Glutamatergic neuron (in vitro differentiated cells): ENCODE results near the gene AMBN. TPM values are rescaled to one million over a fixed set of nuclear protein-coding genes. Genes with fewer than 3 reads are reported as not detected.

ENCODE experiments used
- DNase-seq: peaks from one replicate; pipeline ENCODE4 v3.0.0; 2022
- H3K27ac Mint-ChIP-seq: one replicate; pipeline ENCODE4 v1.8.0; 2020; ENCODE audit warnings: mild to moderate bottlenecking, mixed read lengths, inconsistent platforms; ENCODE audit not compliant: unreplicated experiment
- H3K27me3 Mint-ChIP-seq: one replicate; pipeline ENCODE4 v1.8.0; 2020; ENCODE audit warnings: mild to moderate bottlenecking, moderate library complexity, mixed read lengths, inconsistent platforms; ENCODE audit not compliant: unreplicated experiment
- H3K36me3 Mint-ChIP-seq: one replicate; pipeline ENCODE4 v1.8.0; 2020; ENCODE audit warnings: mild to moderate bottlenecking, mixed read lengths, inconsistent platforms; ENCODE audit not compliant: unreplicated experiment
- H3K4me1 Mint-ChIP-seq: one replicate; pipeline ENCODE4 v1.8.0; 2020; ENCODE audit warnings: mild to moderate bottlenecking, low read depth, mixed read lengths, inconsistent platforms; ENCODE audit not compliant: unreplicated experiment
- H3K4me3 Mint-ChIP-seq: one replicate; pipeline ENCODE4 v1.8.0; 2020; ENCODE audit warnings: mild to moderate bottlenecking, mixed read lengths, inconsistent platforms; ENCODE audit not compliant: unreplicated experiment
- H3K9me3 Mint-ChIP-seq: one replicate; pipeline ENCODE4 v1.8.0; 2020; ENCODE audit warnings: mild to moderate bottlenecking, moderate library complexity, mixed read lengths, inconsistent platforms; ENCODE audit not compliant: unreplicated experiment
- total RNA-seq: library from RNA; stranded (reverse); fragmentation: NEBNext Ultra II Directional; extraction: Animal tissue kit (Norgen Biotek cat#: 25700); gene quantifications from one replicate; pipeline ENCODE4 v1.2.1, GENCODE V29; 2021; ENCODE audit not compliant: unreplicated experiment
- TF ChIP-seq, protein P1 (sequence below): fragments of 200-600 bp; sonication (generic); IDR thresholded peaks from one replicate; pipeline ENCODE4 v1.5.0; 2021; ENCODE audit not compliant: partially characterized antibody, unreplicated experiment

AMBN gene
- total RNA-seq, 1 donor from 2014 or later = not detected

DNA sequence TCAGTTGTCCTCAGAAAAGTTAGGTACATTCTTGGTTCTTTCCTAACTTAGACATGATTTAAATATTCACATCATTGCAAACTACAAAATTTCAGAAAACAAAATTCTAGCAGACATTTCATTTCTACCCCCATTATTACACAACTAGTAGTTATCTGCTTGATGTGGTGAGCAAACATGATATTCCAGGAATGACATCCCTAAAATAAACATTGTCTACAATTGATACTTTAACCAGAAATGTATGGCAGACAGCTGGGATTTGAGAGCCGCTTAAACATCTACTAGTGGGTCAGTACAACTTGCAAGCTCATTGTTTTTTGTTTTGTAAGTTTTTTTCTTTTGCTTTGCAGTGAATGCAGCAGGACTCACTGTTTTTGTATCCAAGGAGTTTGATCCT is 32.1 kb upstream of the AMBN start:
- H3K9me3 Mint-ChIP-seq = no peaks in the 10 kb centered on the region
- H3K4me3 Mint-ChIP-seq = no peak overlapping the region
- H3K4me1 Mint-ChIP-seq = no peaks in the 10 kb centered on the region
- TF ChIP-seq, protein P1, sequence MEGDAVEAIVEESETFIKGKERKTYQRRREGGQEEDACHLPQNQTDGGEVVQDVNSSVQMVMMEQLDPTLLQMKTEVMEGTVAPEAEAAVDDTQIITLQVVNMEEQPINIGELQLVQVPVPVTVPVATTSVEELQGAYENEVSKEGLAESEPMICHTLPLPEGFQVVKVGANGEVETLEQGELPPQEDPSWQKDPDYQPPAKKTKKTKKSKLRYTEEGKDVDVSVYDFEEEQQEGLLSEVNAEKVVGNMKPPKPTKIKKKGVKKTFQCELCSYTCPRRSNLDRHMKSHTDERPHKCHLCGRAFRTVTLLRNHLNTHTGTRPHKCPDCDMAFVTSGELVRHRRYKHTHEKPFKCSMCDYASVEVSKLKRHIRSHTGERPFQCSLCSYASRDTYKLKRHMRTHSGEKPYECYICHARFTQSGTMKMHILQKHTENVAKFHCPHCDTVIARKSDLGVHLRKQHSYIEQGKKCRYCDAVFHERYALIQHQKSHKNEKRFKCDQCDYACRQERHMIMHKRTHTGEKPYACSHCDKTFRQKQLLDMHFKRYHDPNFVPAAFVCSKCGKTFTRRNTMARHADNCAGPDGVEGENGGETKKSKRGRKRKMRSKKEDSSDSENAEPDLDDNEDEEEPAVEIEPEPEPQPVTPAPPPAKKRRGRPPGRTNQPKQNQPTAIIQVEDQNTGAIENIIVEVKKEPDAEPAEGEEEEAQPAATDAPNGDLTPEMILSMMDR = no peak
- no peak for DNase-seq
- H3K36me3 Mint-ChIP-seq = no peaks in the 10 kb centered on the region
- no peaks in the 10 kb centered on the region for H3K27me3 Mint-ChIP-seq
- H3K27ac Mint-ChIP-seq = no peak overlapping the region

DNA sequence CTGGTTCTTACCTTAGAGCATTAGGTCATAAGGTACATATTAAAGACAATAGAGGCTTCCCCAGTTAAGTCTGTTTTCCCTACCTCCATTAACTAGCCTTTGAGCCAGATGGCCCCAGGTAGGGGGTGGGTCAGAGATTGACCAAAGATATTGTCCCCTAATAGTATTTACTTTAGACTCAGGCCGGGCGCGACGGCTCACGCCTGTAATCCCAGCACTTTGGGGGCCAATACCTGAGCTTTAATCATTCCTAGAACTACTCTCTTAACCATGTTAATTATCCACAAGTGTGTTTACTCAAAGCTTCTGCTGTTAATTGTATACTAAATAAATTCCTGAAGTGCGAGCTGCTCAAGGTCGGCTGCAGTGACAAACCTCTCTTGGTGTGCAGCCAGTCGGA is 28.0 kb upstream of the AMBN start:
- DNase-seq = no peak
- Mint-ChIP-seq H3K36me3 (peaks cover 4% of the 10 kb centered on the region), H3K27ac (no peak overlapping the region), H3K27me3 (no peaks in the 10 kb centered on the region), H3K4me1 (no peaks in the 10 kb centered on the region), H3K9me3 (no peaks in the 10 kb centered on the region), H3K4me3 (no peak overlapping the region)
- TF ChIP-seq, protein P1 = no peak

DNA sequence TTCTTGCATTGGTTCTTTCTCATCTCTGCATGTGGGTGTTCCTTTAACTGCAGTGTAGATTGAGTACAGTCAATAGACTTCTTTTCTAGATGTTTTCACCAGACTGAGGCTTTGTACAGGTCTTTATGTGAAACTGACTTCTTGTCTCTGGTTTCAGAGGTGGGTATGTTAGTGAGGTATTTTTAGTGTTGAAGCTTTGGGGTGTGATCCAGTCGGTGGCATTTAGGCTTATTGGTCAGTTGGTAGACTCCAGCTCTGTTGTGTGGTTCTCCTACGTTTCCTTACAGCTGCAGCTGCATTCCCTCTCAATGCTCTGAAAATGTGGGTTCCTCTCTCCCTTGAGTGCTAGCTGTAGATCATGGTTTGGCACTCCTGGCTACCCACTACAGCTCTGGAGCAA is 21.3 kb upstream of the AMBN start:
- peaks cover 4% of the 10 kb centered on the region for H3K36me3 Mint-ChIP-seq
- H3K4me1 Mint-ChIP-seq = no peaks in the 10 kb centered on the region
- TF ChIP-seq, protein P1 = no peak
- no peak for DNase-seq
- H3K4me3 Mint-ChIP-seq = no peak overlapping the region
- H3K27me3 Mint-ChIP-seq = peaks cover 3% of the 10 kb centered on the region
- no peaks in the 10 kb centered on the region for H3K9me3 Mint-ChIP-seq
- H3K27ac Mint-ChIP-seq = no peak overlapping the region

DNA sequence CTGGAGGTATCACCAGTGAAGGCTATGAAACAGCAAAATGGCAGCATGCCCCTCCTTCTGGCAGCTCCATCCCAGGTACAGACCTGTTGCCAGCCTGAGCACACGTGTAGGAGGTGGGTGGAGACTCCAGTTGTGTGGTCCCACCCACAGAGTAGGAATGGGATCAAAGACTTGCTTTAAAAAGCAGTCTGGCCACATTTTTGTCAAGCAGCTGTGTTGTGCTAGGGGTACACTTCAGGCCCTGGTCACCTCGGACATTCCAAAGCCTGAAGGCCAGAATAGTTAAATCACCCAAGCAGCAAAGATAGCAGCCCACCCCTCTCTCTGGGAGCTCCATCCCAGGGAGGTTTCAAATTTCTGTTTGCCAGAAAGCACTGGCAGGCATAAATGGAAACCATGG is 20.3 kb upstream of the AMBN start:
- Mint-ChIP-seq H3K27ac (no peak overlapping the region), H3K9me3 (no peaks in the 10 kb centered on the region), H3K27me3 (peaks cover 3% of the 10 kb centered on the region), H3K36me3 (peaks cover 4% of the 10 kb centered on the region), H3K4me3 (no peak overlapping the region), H3K4me1 (no peaks in the 10 kb centered on the region)
- no peak for DNase-seq
- TF ChIP-seq, protein P1 = no peak

DNA sequence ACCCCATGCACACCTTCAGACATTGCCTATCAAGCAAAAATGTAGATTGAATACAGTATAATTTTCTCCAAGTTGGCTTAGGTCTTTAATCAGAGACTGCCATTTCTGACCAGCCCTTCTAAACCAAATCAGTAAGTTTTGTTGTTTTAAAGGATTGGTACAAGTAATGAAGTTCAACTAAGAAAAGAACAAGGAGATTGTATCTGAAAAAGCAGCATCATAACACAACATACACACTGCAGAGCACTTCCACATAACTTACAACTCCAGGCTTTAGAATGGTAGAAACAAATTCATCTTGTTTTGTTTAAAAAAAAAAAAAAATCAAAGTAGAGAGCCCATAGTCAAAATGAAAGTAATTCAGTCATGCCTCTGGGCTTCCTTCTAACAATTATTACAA is 16.1 kb upstream of the AMBN start:
- Mint-ChIP-seq H3K36me3 (peaks cover 4% of the 10 kb centered on the region), H3K27me3 (no peaks in the 10 kb centered on the region), H3K4me3 (no peak overlapping the region), H3K4me1 (no peaks in the 10 kb centered on the region), H3K27ac (no peak overlapping the region), H3K9me3 (no peaks in the 10 kb centered on the region)
- DNase-seq = no peak
- TF ChIP-seq, protein P1 = no peak
